Adrenal gland (tissue), 12 donors: ENCODE data around the gene NOX3. TPM values are rescaled to one million over a fixed set of nuclear protein-coding genes. Genes with fewer than 3 reads are reported as not detected.

Experiments used
- DNase-seq, 7 donors: peaks; one replicate each; pipeline ENCODE4 v3.0.0-alpha.2; 2019 to 2020
- H3K27ac ChIP-seq, 5 donors: fragments of 200-600 bp; sonication (generic) in 4 of 5; 1 replicate in 3 of 5; 2 replicates in 2 of 5; pipeline versions ENCODE4 v1.5.1 to v1.8.0; 2016 to 2020; ENCODE audit warnings: mild to moderate bottlenecking in 1 of 5
- H3K27me3 ChIP-seq: fragments of 200-600 bp; 2 replicates; pipeline ENCODE4 v1.8.0; 2021
- H3K36me3 ChIP-seq, 2 donors: fragments of 200-600 bp; replicated peaks in 1 of 2; 1 replicate in 1 of 2; 2 replicates in 1 of 2; pipeline versions ENCODE4 v1.5.1 to v1.8.0; 2018 to 2022
- H3K4me1 ChIP-seq, 2 donors: fragments of 200-600 bp; replicated peaks in 1 of 2; 1 replicate in 1 of 2; 2 replicates in 1 of 2; pipeline versions ENCODE4 v1.5.1 to v1.8.0; 2018 to 2021
- H3K4me3 ChIP-seq, 4 donors: fragments of 200-600 bp; sonication (generic) in 3 of 4; one replicate each; pipeline ENCODE4 v1.5.1; 2016 to 2018
- H3K9me3 ChIP-seq, 3 donors: fragments of 200-600 bp; sonication (generic) in 1 of 3; replicated peaks in 1 of 3; 1 replicate in 2 of 3; 2 replicates in 1 of 3; pipeline versions ENCODE4 v1.5.1 to v1.8.0; 2016 to 2021
- POLR2A ChIP-seq, 2 donors: fragments of 450-650 bp; IDR thresholded peaks; one replicate each; pipeline ENCODE4 v1.6.1; 2017; ENCODE audit warnings: antibody characterized with exemption in 2 of 2, mild to moderate bottlenecking in 2 of 2, moderate library complexity in 1 of 2
- WGBS, 4 donors: extraction: QIAGEN DNeasy Blood & Tissue Kit in 2 of 4; methylation state at CpG; one replicate each; pipeline versions ENCODE4 v1.1.5 to v1.1.7; 2013 to 2017; 5-methylcytosine and 5-hydroxymethylcytosine counted together
- intact Hi-C, 2 donors: fragments of 100-400 bp; cut with DNase I; formaldehyde crosslinking; loops; one replicate each; pipeline versions ENCODE4 v1.14.1 to v1.15.0; 2022 to 2023
- polyA plus RNA-seq, 3 donors: library from polyadenylated mRNA; stranded (reverse); fragments of 200-250 nt in 2 of 3; fragments of 350-450 nt in 1 of 3; fragmentation: Illumina TruSeq in 1 of 3; extraction: RNeasy Lipid Tissue Mini Kit (QIAGEN cat#74804) in 1 of 3; gene quantifications; one replicate each; pipeline ENCODE4 v1.2.3, GENCODE V29; 2013 to 2014
- total RNA-seq, 9 donors: library from RNA; depleted of rRNA in 4 of 9; stranded (reverse); fragments of >200 nt in 4 of 9; fragments of 120-200 nt in 1 of 9; fragmentation: NEBNext Ultra II Directional in 1 of 9; extraction: Animal tissue kit (Norgen Biotek cat#: 25700) in 1 of 9; gene quantifications; one replicate each; pipeline versions ENCODE4 v1.1.0 to v1.2.4, GENCODE V29; 2013 to 2023
- TF ChIP-seq, protein P1 (sequence below), 6 experiments: fragments of 450-650 bp in 4 of 6; fragments of 200-600 bp in 2 of 6; sonication (generic) in 1 of 6; IDR thresholded peaks; 1 replicate in 5 of 6; 2 replicates in 1 of 6; pipeline versions ENCODE4 v1.5.1 to v1.8.0; 2016 to 2021; ENCODE audit warnings: antibody characterized with exemption in 6 of 6, mild to moderate bottlenecking in 2 of 6, moderate library complexity in 1 of 6
- donor health status: healthy with polysubstance abuse.
- donor health status: Bipolar disorder and iron deficiency.
- donor health status: DM: yes; HTN: yes; CAD: no.
- donor health status: DM: no; HTN: no; CAD: no.
- donor health status: DM: no; HTN: no; CAD: no.
- donor health status: DM: yes; HTN: yes; CAD: no.

The NOX3 gene
- total and polyA plus RNA-seq, 12 donors, result 0.11 to 0.24 TPM; not detected in 10

DNA sequence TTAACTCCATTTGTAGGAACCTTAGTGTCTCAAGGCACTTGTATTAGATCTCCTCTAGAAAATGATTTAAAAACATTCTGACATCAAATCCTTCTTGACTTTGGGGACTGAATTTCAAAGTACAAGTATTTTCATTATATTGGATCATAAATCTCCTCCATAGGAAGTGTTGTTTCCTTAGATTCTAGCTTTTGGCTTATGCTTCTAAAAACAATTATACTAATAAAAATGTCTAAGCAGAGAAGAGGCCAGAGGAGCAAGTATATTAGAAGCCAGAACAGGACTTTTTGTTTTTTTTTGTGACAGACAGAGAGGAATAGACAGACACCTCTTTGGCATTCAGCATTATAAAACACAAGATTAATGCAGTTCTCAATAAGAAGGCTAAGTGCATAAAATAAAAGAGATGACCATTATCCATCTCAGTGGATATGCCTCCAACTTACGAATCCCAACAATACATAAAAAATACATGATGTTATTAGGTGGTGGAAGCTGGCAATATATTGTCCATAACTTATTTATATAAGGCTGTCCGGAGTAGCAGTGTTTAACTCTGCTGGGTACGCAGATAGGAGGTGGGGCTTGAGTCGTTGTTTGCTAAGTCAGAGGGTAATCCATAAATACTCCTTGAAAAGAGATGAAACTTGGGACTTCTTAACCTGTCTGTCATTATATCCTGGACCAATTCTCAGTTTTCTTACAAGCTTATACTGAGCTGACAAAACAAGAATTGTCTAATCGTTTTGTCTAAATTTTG, 31.9 kb upstream of the NOX3 start:
- Histone ChIP-seq H3K4me1 (no peaks in the 10 kb centered on the region), H3K27ac (no peak overlapping the region), H3K9me3 (no peaks in the 10 kb centered on the region), H3K4me3 (no peak overlapping the region), H3K36me3 (no peaks in the 10 kb centered on the region), H3K27me3 (no peaks in the 10 kb centered on the region)
- TF ChIP-seq, protein P1, sequence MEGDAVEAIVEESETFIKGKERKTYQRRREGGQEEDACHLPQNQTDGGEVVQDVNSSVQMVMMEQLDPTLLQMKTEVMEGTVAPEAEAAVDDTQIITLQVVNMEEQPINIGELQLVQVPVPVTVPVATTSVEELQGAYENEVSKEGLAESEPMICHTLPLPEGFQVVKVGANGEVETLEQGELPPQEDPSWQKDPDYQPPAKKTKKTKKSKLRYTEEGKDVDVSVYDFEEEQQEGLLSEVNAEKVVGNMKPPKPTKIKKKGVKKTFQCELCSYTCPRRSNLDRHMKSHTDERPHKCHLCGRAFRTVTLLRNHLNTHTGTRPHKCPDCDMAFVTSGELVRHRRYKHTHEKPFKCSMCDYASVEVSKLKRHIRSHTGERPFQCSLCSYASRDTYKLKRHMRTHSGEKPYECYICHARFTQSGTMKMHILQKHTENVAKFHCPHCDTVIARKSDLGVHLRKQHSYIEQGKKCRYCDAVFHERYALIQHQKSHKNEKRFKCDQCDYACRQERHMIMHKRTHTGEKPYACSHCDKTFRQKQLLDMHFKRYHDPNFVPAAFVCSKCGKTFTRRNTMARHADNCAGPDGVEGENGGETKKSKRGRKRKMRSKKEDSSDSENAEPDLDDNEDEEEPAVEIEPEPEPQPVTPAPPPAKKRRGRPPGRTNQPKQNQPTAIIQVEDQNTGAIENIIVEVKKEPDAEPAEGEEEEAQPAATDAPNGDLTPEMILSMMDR (IDR thresholded peaks at IDR 0.05), result no peak
- TF ChIP-seq POLR2A (IDR thresholded peaks at IDR 0.05), result no peak
- WGBS, 4 donors, result 64 to 86% (median 71%) methylated on average over 5 of the region's 5 CpGs
- intact Hi-C loops, result no loop called here
- DNase-seq, result no peak

DNA sequence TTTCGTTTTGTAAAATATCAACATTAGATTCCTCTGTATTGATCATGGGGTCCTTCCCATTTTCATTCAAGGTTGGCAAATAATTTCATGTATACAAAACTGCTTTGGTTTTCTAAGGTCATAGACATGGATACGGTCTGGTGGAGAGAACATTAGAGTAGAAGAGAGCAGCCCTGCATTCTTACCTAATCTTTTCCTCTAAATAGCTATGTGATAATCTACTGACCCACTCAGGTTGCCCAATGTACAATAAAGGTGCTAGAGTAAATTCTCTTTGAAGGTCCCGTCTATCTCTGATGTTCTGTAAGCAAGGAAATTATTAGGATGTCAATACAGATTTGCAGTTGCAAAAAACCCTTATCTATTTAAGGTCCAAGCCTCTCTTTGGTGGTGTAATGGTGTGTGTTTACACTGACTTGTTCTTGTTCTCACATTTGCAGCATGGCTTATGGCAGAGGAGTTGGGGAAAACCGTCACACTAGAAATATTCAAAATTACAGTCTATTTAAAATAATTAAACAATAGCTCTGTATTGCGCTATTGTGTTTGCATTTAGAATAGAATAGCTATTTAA, 31.2 kb upstream of the NOX3 start:
- no peak overlapping the region for H3K4me3 ChIP-seq
- no peaks in the 10 kb centered on the region for H3K4me1 ChIP-seq
- H3K27ac ChIP-seq, result no peak overlapping the region
- DNase-seq, result no peak
- H3K36me3 ChIP-seq, result no peaks in the 10 kb centered on the region
- 91 to 93% (median 93%) methylated on average over 5 of the region's 5 CpGs for WGBS, 4 donors
- TF ChIP-seq POLR2A (IDR thresholded peaks at IDR 0.05), result no peak
- TF ChIP-seq, protein P1 (IDR thresholded peaks at IDR 0.05), result no peak
- intact Hi-C loops, result no loop called here
- no peaks in the 10 kb centered on the region for H3K27me3 ChIP-seq
- H3K9me3 ChIP-seq, result no peaks in the 10 kb centered on the region

- H3K9me3 ChIP-seq, result no peaks in the 10 kb centered on the region
- H3K27ac ChIP-seq, result no peak overlapping the region
- no peaks in the 10 kb centered on the region for H3K36me3 ChIP-seq
- intact Hi-C loops, result no loop called here
- WGBS, 4 donors, result 72 to 90% (median 85%) methylated on average over 4 of the region's 4 CpGs
- H3K4me3 ChIP-seq, result no peak overlapping the region
- H3K27me3 ChIP-seq, result no peaks in the 10 kb centered on the region
- no peaks in the 10 kb centered on the region for H3K4me1 ChIP-seq
- no peak for TF ChIP-seq POLR2A (IDR thresholded peaks at IDR 0.05)
- TF ChIP-seq, protein P1 (IDR thresholded peaks at IDR 0.05), result no peak
- no peak for DNase-seq
These were observed 30.1 kb upstream of the NOX3 start for GRCh38 chr6:155485756-155486155.

- WGBS, 4 donors, result 0 to 28% (median 11%) methylated on average over 1 of the region's 1 CpG
- no peak for TF ChIP-seq POLR2A (IDR thresholded peaks at IDR 0.05)
- TF ChIP-seq, protein P1 (IDR thresholded peaks at IDR 0.05), result no peak
These were observed 28.2 kb upstream of the NOX3 start for GRCh38 chr6:155483858-155484257.

More at GRCh38 chr6:155483858-155484257, 28.2 kb upstream of the NOX3 start:
- Histone ChIP-seq H3K4me3 (no peak overlapping the region), H3K9me3 (no peaks in the 10 kb centered on the region), H3K4me1 (no peaks in the 10 kb centered on the region), H3K27ac (no peak overlapping the region), H3K27me3 (no peaks in the 10 kb centered on the region), H3K36me3 (no peaks in the 10 kb centered on the region)
- intact Hi-C loops, result no loop called here
- DNase-seq, result no peak
